HepG2 (cell line): ENCODE measurements around the gene PTH. TPM values are rescaled to one million over a fixed set of nuclear protein-coding genes. Genes with fewer than 3 reads are reported as not detected.
A peak's percentile ranks its signal among the peaks of the same experiment; 100 is the strongest.

Source experiments
- ATF7 ChIP-seq, 2 experiments: fragments of 450-650 bp in 1 of 2; sonication (generic) in 1 of 2; formaldehyde crosslinking in 1 of 2; IDR thresholded peaks; 2 replicates each; pipeline versions ENCODE4 v1.4.0 to v1.6.1; 2016 to 2020; ENCODE audit warnings: antibody characterized with exemption in 1 of 2, mild to moderate bottlenecking in 1 of 2, missing genetic modification reagents in 1 of 2
- CREB3 ChIP-seq: sonication (generic); formaldehyde crosslinking; IDR thresholded peaks from 2 replicates; pipeline ENCODE4 v1.5.0; 2020; ENCODE audit warnings: missing genetic modification reagents
- HBP1 ChIP-seq: IDR thresholded peaks from 2 replicates; pipeline ENCODE4 v1.6.1; 2016; ENCODE audit warnings: low read depth, control low read depth
- KMT2A ChIP-seq: sonication (generic); formaldehyde crosslinking; IDR thresholded peaks from 2 replicates; pipeline ENCODE4 v1.4.0; 2020; ENCODE audit warnings: missing genetic modification reagents
- MTA1 ChIP-seq: sonication (generic); formaldehyde crosslinking; IDR thresholded peaks from 2 replicates; pipeline ENCODE4 v1.4.0; 2020; ENCODE audit warnings: missing genetic modification reagents, mild to moderate bottlenecking, borderline replicate concordance
- SCMH1 ChIP-seq: sonication (generic); formaldehyde crosslinking; IDR thresholded peaks from 2 replicates; pipeline ENCODE4 v1.9.0; 2021; ENCODE audit warnings: missing genetic modification reagents, mild to moderate bottlenecking, borderline replicate concordance
- SNAPC5 ChIP-seq: sonication (generic); formaldehyde crosslinking; IDR thresholded peaks from 2 replicates; pipeline ENCODE4 v1.8.1; 2023; ENCODE audit warnings: mild to moderate bottlenecking, missing genetic modification reagents, borderline replicate concordance
- TRIM24 ChIP-seq: sonication (generic); formaldehyde crosslinking; IDR thresholded peaks from 2 replicates; pipeline ENCODE4 v1.8.0; 2022; ENCODE audit warnings: mild to moderate bottlenecking, missing genetic modification reagents
- YY1 ChIP-seq: IDR thresholded peaks from 2 replicates; pipeline ENCODE4 v1.6.1; 2011; ENCODE audit warnings: low read length, low read depth, moderate library complexity, mild to moderate bottlenecking; ENCODE audit not compliant: insufficient read depth, insufficient replicate concordance
- ZFP36L1 ChIP-seq: sonication (generic); formaldehyde crosslinking; IDR thresholded peaks from 2 replicates; pipeline ENCODE4 v1.8.0; 2022; ENCODE audit warnings: mild to moderate bottlenecking, missing genetic modification reagents, moderate library complexity
- ZFY ChIP-seq: sonication (generic); formaldehyde crosslinking; IDR thresholded peaks from 2 replicates; pipeline ENCODE4 v1.4.0; 2020; ENCODE audit warnings: missing genetic modification reagents
- ZNF333 ChIP-seq: sonication (generic); formaldehyde crosslinking; IDR thresholded peaks from 2 replicates; pipeline ENCODE4 v1.4.0; 2020; ENCODE audit warnings: mild to moderate bottlenecking, missing genetic modification reagents, borderline replicate concordance
- ZNF34 ChIP-seq: sonication (generic); formaldehyde crosslinking; IDR thresholded peaks from 2 replicates; pipeline ENCODE4 v1.4.0; 2020; ENCODE audit warnings: mild to moderate bottlenecking, missing genetic modification reagents, borderline replicate concordance
- ZNF709 ChIP-seq: sonication (generic); formaldehyde crosslinking; IDR thresholded peaks from 2 replicates; pipeline ENCODE4 v1.5.0; 2020; ENCODE audit warnings: mild to moderate bottlenecking, missing genetic modification reagents
- polyA plus RNA-seq, 8 experiments: library from polyadenylated mRNA; depleted of rRNA in 3 of 8; stranded (reverse) in 7 of 8; unstranded in 1 of 8; fragments of >200 nt; fragmentation: Illumina TruSeq in 4 of 8; extraction: Trizol in 4 of 8; gene quantifications; 2 replicates each; pipeline versions ENCODE4 v1.2.1 to v1.2.3, GENCODE V29; 2011 to 2016; ENCODE audit warnings: low read depth in 4 of 8, missing spikeins in 1 of 8, mixed read lengths in 1 of 8; ENCODE audit not compliant: insufficient read depth in 1 of 8
- total RNA-seq, 5 experiments: library from RNA; depleted of rRNA; stranded (reverse); fragments of >200 nt; fragmentation: Illumina TruSeq; extraction: Trizol; gene quantifications; 2 replicates each; pipeline ENCODE4 v1.2.3, GENCODE V29; 2016; ENCODE audit warnings: low read depth in 1 of 5
- TF ChIP-seq, protein P1 (sequence below): sonication (generic); formaldehyde crosslinking; IDR thresholded peaks from 2 replicates; pipeline ENCODE4 v1.5.0; 2020; ENCODE audit warnings: mild to moderate bottlenecking, missing genetic modification reagents, borderline replicate concordance
- TF ChIP-seq, protein P2 (sequence below), 2 experiments: sonication (generic) in 1 of 2; formaldehyde crosslinking in 1 of 2; IDR thresholded peaks; 2 replicates each; pipeline versions ENCODE4 v1.4.0 to v1.6.1; 2018 to 2020; ENCODE audit warnings: missing genetic modification reagents in 2 of 2, borderline replicate concordance in 1 of 2, low read depth in 1 of 2, mild to moderate bottlenecking in 1 of 2, missing biosample characterization in 1 of 2

The PTH gene
- total and polyA plus RNA-seq, 2 of the 13 experiments (the other 11 are each of a cell fraction or from before 2014, with no cell fraction given) = not detected

DNA sequence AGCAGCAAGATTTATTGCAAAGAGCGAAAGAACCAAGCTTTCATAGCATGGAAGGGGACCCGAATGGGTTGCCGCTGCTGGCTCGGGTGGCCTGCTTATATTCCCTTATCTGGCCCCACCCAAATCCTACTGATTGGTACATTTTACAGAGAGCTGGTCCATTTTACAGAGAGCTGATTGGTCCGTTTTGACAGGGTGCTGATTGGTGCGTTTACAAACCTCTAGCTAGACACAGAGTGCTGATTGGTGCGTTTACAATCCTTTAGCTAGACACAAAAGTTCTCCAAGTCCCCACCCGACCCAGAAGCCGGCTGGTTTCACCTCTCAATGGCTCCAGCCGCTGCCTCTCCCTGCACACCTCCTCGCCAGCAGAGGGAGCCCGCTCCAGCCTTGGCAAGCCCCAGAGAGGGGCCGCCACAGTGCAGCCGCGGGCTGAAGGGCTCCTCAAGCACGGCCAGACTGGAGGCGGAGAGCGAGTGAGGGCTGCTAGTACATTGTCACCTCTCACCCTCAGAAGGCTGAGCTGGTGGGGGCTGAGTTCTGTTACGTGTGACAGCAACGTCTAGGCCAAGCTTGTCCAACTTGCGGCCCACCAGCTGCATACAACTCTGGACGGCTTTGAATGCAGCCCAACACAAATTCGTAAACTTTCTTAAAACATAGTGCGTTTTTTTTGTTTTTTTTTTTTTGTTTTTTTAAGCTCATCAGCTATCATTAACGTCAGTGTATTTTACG is 8.7 kb downstream of the PTH start (continued):
- TF ChIP-seq, protein P1, sequence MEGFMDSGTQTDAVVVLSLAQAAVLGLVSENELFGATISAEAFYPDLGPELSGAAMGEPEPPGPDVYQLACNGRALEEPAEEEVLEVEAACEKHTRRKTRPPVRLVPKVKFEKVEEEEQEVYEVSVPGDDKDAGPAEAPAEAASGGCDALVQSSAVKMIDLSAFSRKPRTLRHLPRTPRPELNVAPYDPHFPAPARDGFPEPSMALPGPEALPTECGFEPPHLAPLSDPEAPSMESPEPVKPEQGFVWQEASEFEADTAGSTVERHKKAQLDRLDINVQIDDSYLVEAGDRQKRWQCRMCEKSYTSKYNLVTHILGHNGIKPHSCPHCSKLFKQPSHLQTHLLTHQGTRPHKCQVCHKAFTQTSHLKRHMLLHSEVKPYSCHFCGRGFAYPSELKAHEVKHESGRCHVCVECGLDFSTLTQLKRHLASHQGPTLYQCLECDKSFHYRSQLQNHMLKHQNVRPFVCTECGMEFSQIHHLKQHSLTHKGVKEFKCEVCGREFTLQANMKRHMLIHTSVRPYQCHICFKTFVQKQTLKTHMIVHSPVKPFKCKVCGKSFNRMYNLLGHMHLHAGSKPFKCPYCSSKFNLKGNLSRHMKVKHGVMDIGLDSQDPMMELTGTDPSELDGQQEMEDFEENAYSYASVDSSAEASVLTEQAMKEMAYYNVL (CRISPR knock-in tag) = peak; percentile 40; the same call in 1 of the 2 replicates
- TF ChIP-seq YY1 = peak; percentile 66
- TF ChIP-seq SNAPC5 = no peak
- no peak for TF ChIP-seq ZNF709
- no peak for TF ChIP-seq SCMH1 (CRISPR knock-in tag)
- TF ChIP-seq HBP1 (CRISPR knock-in tag) = peak; percentile 66; the same call in 1 of the 2 replicates
- TF ChIP-seq ZFY (CRISPR knock-in tag) = peak; percentile 56
- no peak for TF ChIP-seq ATF7 (IDR thresholded peaks at IDR 0.05)
- no peak for TF ChIP-seq ATF7 (CRISPR knock-in tag; IDR thresholded peaks at IDR 0.05)
- no peak for TF ChIP-seq ZFP36L1
- TF ChIP-seq CREB3 (CRISPR knock-in tag) = no peak
- no peak for TF ChIP-seq ZNF34 (CRISPR knock-in tag)
- TF ChIP-seq, protein P2, sequence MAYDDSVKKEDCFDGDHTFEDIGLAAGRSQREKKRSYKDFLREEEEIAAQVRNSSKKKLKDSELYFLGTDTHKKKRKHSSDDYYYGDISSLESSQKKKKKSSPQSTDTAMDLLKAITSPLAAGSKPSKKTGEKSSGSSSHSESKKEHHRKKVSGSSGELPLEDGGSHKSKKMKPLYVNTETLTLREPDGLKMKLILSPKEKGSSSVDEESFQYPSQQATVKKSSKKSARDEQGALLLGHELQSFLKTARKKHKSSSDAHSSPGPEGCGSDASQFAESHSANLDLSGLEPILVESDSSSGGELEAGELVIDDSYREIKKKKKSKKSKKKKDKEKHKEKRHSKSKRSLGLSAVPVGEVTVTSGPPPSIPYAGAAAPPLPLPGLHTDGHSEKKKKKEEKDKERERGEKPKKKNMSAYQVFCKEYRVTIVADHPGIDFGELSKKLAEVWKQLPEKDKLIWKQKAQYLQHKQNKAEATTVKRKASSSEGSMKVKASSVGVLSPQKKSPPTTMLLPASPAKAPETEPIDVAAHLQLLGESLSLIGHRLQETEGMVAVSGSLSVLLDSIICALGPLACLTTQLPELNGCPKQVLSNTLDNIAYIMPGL (CRISPR knock-in tag; IDR thresholded peaks at IDR 0.05; ENCODE audit: borderline replicate concordance in 1 of 2, low read depth in 1 of 2) = peak; percentile 92 to 95; a peak in 3 of 4 replicates
- peak; percentile 49; the same call in 1 of the 2 replicates for TF ChIP-seq MTA1
- TF ChIP-seq ZNF333 (CRISPR knock-in tag) = no peak
- TF ChIP-seq TRIM24 (CRISPR knock-in tag) = no peak
- 0 out of 2 replicates have a peak, but pooled peaks have one; percentile 7 for TF ChIP-seq KMT2A (CRISPR knock-in tag)
